Breast epithelium (tissue), 3 donors: ENCODE measurements around the gene CORO7.

Experiments
- CTCF ChIP-seq, 3 donors: fragments of 450-650 bp; IDR thresholded peaks; one replicate each; pipeline ENCODE4 v1.5.1; 2016 to 2017; ENCODE audit warnings: antibody characterized with exemption in 3 of 3, mild to moderate bottlenecking in 3 of 3, moderate library complexity in 3 of 3
- POLR2A ChIP-seq: fragments of 450-650 bp; IDR thresholded peaks from one replicate; pipeline ENCODE4 v1.6.1; 2016; ENCODE audit warnings: antibody characterized with exemption, mild to moderate bottlenecking, moderate library complexity

DNA sequence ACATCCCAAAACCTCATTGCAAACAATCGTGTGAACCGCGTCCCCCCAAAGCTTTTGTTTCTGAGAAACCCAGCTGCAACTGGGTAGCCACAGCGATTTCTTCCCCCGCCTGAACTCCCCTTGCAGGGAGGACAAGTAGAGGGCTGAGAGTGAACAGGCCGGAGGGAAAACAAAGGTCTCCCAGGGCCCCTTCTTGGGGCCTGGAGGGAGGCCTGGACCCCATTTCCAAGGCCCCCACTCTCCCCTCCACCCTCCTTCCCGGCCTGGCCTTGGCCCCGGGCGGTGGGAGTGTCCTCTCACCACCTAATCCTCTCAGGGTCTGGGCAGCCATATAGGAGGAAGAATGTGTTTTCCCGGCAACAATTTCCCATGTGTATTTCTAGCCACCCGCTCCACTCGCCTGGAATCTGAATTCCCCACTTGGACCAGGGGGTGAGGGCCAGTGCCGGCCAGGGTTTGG, 97.9 kb downstream of the CORO7 start:
- TF ChIP-seq POLR2A, result no peak
- no peak for TF ChIP-seq CTCF (IDR thresholded peaks at IDR 0.05)
